ENCODE data around the gene MRPL21. TPM values are rescaled to one million over a fixed set of nuclear protein-coding genes. Genes with fewer than 3 reads are reported as not detected.

Gene MRPL21
- total RNA-seq, 4 donors from 2014 or later: 28.6 to 43.8 (median 35.0) TPM

DNA sequence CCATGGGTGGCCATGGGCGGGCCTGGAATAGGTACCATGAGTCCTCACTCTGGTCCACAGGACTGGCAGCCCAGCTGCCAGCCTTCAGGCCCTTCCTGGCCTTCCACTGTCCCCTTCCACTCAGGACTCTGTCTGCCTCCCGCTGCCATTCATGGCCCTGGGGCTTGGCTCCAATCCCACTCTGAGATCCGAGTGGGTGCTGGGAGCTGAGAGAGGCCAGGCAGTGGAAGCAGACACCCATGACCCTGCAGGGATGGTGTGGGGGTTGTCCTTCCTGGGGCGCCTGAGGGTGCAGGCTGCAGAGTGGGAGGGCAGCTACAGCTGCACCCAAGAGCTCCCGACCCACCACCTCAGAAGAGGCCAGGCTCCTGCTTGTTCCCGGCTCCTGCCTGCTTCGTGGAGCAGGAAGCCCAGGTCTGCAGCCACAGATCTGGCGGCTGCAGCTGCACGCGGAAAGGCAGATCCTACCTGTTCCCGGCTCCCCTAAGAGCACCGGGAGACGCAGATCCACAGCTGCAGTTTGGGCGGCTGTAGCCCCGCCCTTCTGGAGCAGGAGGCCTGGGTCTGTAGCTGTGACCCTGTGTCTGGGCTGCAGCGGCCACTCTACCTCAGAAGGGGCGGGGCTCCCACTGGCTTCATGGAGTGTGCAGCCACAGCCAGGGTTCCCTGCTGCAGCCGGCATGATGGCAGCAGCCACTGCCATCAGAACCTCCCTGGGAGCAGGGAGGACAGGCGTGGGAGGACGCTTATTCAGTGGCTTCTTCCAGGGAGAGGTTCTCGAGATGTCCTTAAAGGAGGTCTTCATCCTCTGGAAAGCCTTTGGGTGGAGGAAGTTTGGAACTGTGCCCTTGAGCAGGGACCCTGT lies 27.6 kb upstream of the MRPL21 start:
- Histone ChIP-seq H3K36me3 (peaks cover 84% of the 10 kb centered on the region), H3K9me3 (no peaks in the 10 kb centered on the region), H3K27me3 (no peaks in the 10 kb centered on the region), H3K27ac (no peak overlapping the region), H3K4me3 (no peak overlapping the region), H3K4me1 (no peaks in the 10 kb centered on the region)
- WGBS: 98% methylated on average over 5 of the region's 21 CpGs
- no peak for DNase-seq (ENCODE audit: low spot score in 2 of 2)
- TF ChIP-seq, protein P1, sequence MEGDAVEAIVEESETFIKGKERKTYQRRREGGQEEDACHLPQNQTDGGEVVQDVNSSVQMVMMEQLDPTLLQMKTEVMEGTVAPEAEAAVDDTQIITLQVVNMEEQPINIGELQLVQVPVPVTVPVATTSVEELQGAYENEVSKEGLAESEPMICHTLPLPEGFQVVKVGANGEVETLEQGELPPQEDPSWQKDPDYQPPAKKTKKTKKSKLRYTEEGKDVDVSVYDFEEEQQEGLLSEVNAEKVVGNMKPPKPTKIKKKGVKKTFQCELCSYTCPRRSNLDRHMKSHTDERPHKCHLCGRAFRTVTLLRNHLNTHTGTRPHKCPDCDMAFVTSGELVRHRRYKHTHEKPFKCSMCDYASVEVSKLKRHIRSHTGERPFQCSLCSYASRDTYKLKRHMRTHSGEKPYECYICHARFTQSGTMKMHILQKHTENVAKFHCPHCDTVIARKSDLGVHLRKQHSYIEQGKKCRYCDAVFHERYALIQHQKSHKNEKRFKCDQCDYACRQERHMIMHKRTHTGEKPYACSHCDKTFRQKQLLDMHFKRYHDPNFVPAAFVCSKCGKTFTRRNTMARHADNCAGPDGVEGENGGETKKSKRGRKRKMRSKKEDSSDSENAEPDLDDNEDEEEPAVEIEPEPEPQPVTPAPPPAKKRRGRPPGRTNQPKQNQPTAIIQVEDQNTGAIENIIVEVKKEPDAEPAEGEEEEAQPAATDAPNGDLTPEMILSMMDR (IDR thresholded peaks at IDR 0.05): no peak
- no peak for TF ChIP-seq POLR2AphosphoS5 (IDR thresholded peaks at IDR 0.05)
- TF ChIP-seq POLR2A (IDR thresholded peaks at IDR 0.05): no peak
- TF ChIP-seq EP300 (IDR thresholded peaks at IDR 0.05): no peak

DNA sequence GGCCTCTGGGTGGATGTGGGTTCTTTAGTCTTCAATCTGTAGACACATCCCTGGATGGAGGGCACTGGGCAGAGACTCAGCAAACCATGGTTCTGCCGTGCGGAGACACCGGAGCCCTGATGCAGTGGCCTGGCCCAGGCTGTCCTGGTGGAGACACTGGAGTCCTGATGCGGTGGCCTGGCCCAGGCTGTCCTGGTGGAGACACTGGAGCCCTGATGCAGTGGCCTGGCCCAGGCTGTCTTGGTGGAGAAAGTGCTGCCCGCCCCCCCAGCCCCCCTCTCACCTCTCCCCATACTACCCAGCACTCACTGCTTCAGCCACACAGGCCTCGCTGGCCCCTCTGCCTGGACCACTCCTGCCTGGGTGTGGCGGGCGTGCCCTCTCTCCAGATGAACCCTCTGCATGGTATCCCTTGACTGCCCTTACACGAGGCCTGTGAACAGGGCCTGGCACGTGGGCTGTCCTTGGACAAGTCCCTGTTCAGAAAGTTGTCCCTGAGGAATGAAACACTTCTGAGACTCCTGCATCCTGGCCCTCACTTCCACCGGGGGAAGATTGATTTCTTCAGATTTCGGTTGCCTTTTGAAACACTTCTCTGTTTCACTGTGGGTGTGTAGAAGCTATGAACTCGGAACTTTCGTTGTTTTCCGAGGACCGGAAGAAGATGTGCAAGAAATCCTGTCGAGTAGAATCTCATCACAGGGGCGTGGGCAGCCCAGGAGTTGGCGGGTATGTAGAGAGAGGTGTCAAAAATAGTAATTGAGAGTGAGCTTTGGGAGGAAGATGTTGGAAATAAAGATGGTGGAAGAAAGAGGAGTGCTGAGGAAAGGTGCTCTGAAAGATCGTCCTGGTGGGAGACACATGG lies 26.3 kb upstream of the MRPL21 start:
- Histone ChIP-seq H3K36me3 (peaks cover 84% of the 10 kb centered on the region), H3K27ac (no peak overlapping the region), H3K4me1 (no peaks in the 10 kb centered on the region), H3K9me3 (no peaks in the 10 kb centered on the region), H3K4me3 (no peak overlapping the region), H3K27me3 (no peaks in the 10 kb centered on the region)
- TF ChIP-seq, protein P1 (IDR thresholded peaks at IDR 0.05): no peak
- TF ChIP-seq POLR2A (IDR thresholded peaks at IDR 0.05) (no peak), POLR2AphosphoS5 (IDR thresholded peaks at IDR 0.05) (no peak), EP300 (IDR thresholded peaks at IDR 0.05) (no peak)
- 90% methylated on average over 13 of the region's 20 CpGs for WGBS
- no peak for DNase-seq (ENCODE audit: low spot score in 2 of 2)

DNA sequence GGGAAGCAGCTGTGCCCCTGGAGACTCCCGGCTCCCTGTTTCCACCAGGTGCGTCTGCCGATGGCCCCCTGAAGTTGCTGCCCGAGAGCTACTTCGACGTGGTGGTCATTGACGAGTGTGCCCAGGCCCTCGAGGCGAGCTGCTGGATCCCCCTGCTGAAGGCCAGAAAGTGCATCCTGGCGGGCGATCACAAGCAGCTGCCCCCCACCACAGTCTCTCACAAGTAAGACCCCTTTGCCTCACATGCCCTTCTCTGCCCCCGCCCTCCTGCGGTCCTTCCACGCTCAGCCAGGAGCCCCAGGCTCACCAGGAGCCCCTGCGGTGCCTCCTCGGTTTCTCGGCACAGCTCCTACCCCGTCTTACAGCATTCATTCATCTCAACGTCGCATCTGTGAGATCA lies 25.5 kb upstream of the MRPL21 start:
- Histone ChIP-seq H3K9me3 (no peaks in the 10 kb centered on the region), H3K4me1 (no peaks in the 10 kb centered on the region), H3K36me3 (peaks cover 84% of the 10 kb centered on the region), H3K27ac (no peak overlapping the region), H3K27me3 (no peaks in the 10 kb centered on the region), H3K4me3 (no peak overlapping the region)
- TF ChIP-seq, protein P1 (IDR thresholded peaks at IDR 0.05): no peak
- TF ChIP-seq EP300 (IDR thresholded peaks at IDR 0.05): no peak
- no peak for TF ChIP-seq POLR2AphosphoS5 (IDR thresholded peaks at IDR 0.05)
- TF ChIP-seq POLR2A (IDR thresholded peaks at IDR 0.05): no peak
- 94% methylated on average over 14 of the region's 20 CpGs for WGBS
- no peak for DNase-seq (ENCODE audit: low spot score in 2 of 2)

DNA sequence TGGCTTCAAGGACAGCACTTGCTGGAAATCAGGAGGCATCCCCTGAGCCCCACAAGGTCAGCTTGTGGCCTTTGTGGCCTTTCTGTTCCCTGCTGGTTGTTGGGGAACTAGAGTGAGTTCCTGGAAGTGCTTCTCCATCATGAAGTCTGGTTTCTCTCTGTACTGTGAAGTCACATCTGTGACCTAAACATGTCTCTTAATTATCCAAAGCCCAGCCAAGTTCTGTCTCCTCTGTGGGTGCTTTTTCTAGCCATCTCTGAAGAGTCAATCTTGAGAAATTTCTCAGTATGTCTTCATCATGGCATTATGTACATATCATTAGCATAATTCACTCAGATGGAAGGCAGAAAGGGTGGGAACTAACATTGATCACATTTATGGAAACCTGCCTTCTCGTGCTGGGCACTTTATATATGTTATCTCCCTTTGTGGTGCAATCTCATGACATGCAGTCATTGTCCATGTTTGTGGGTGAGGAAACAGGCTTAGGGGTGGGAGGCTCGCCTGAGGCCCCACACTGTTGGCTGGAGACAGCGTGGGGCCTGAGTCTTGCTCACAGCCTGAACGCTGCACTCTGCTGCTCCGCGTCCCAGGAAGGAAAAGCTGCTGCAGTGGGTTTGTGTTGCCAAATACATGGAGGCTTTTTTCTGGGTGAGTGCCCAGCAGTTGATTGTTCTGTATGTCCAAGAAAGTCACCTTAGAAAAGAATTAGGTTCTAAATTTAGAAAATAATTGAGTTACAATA lies 24.7 kb upstream of the MRPL21 start:
- Histone ChIP-seq H3K4me3 (no peak overlapping the region), H3K27me3 (no peaks in the 10 kb centered on the region), H3K9me3 (no peaks in the 10 kb centered on the region), H3K36me3 (peaks cover 84% of the 10 kb centered on the region), H3K4me1 (no peaks in the 10 kb centered on the region), H3K27ac (no peak overlapping the region)
- no peak for TF ChIP-seq POLR2AphosphoS5 (IDR thresholded peaks at IDR 0.05)
- no peak for TF ChIP-seq EP300 (IDR thresholded peaks at IDR 0.05)
- no peak for TF ChIP-seq POLR2A (IDR thresholded peaks at IDR 0.05)
- TF ChIP-seq, protein P1 (IDR thresholded peaks at IDR 0.05): no peak
- 94% methylated on average over 6 of the region's 6 CpGs for WGBS
- DNase-seq (ENCODE audit: low spot score in 2 of 2): no peak
